ENCODE data around the gene GP2. TPM values are rescaled to one million over a fixed set of nuclear protein-coding genes. Genes with fewer than 3 reads are reported as not detected.

Gene GP2
- total and polyA plus RNA-seq, 3 experiments from 2014 or later = not detected

DNA sequence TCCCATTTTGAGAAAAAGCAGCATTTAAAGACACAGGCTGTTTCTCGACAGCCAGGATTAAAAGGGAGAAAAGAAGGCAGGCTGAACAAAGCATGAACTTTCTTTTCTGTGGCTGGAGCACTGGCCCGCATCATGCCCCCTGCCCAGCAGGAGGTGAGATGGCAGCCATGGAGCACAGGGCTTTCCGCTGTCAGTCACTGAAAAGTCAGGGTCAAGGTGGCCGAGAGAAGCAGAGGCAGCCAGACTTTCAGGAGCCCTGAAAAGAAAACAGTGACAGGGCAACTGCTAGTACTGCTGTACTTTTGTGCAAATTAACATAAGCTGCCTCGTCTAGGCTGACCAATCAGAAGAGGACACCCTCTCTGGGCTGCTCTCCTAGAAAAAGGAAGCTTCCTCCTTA lies 5.8 kb upstream of the GP2 start:
- CTCF ChIA-PET = no interaction called here
- Mint-ChIP-seq H3K9me3 (peaks cover 0 to 4% (median 0%) of the 10 kb centered on the region in 5 donors), H3K36me3 (no peaks in the 10 kb centered on the region), H3K4me3 (no peak overlapping the region), H3K4me1 (no peaks in the 10 kb centered on the region), H3K27ac (no peak overlapping the region), H3K27me3 (peaks cover 0 to 2% of the 10 kb centered on the region in 2 donors)
- Histone ChIP-seq H3K27me3 (ENCODE audit: insufficient read depth, low read length, poor library complexity, severe bottlenecking) (no peaks in the 10 kb centered on the region), H3K4me1 (ENCODE audit: insufficient read depth, low read length) (no peaks in the 10 kb centered on the region), H3K36me3 (ENCODE audit: insufficient read depth, low read length) (no peaks in the 10 kb centered on the region), H3K4me3 (ENCODE audit: low read length) (no peak overlapping the region), H3K27ac (ENCODE audit: low read depth, low read length) (no peak overlapping the region), H3K9me3 (ENCODE audit: low read length) (no peaks in the 10 kb centered on the region)
- POLR2A ChIA-PET = no interaction called here
- DNase-seq = no peak

GRCh38 chr16:20332411-20332810 lies 5.1 kb upstream of the GP2 start:
- Mint-ChIP-seq H3K4me3 (no peak overlapping the region), H3K27ac (no peak overlapping the region), H3K9me3 (peaks cover 0 to 5% (median 0%) of the 10 kb centered on the region in 5 donors), H3K27me3 (no peaks in the 10 kb centered on the region), H3K4me1 (no peaks in the 10 kb centered on the region), H3K36me3 (no peaks in the 10 kb centered on the region)
- Histone ChIP-seq H3K4me1 (ENCODE audit: insufficient read depth, low read length) (no peaks in the 10 kb centered on the region), H3K4me3 (ENCODE audit: low read length) (no peak overlapping the region), H3K27ac (ENCODE audit: low read depth, low read length) (no peak overlapping the region), H3K27me3 (ENCODE audit: insufficient read depth, low read length, poor library complexity, severe bottlenecking) (no peaks in the 10 kb centered on the region), H3K36me3 (ENCODE audit: insufficient read depth, low read length) (no peaks in the 10 kb centered on the region), H3K9me3 (ENCODE audit: low read length) (no peaks in the 10 kb centered on the region)
- ChIA-PET CTCF (no interaction called here), POLR2A (no interaction called here)
- no peak for DNase-seq

- DNase-seq = no peak
- no peaks in the 10 kb centered on the region for H3K36me3 Mint-ChIP-seq
- Histone ChIP-seq H3K27me3 (ENCODE audit: insufficient read depth, low read length, poor library complexity, severe bottlenecking) (no peaks in the 10 kb centered on the region), H3K36me3 (ENCODE audit: insufficient read depth, low read length) (no peaks in the 10 kb centered on the region), H3K4me3 (ENCODE audit: low read length) (no peak overlapping the region), H3K9me3 (ENCODE audit: low read length) (no peaks in the 10 kb centered on the region), H3K27ac (ENCODE audit: low read depth, low read length) (no peak overlapping the region), H3K4me1 (ENCODE audit: insufficient read depth, low read length) (no peaks in the 10 kb centered on the region)
- ChIA-PET POLR2A (no interaction called here), CTCF (no interaction called here)
- peaks cover 0 to 5% (median 0%) of the 10 kb centered on the region in 5 donors for H3K9me3 Mint-ChIP-seq
- H3K27me3 Mint-ChIP-seq = no peaks in the 10 kb centered on the region
- no peak overlapping the region for H3K27ac Mint-ChIP-seq
- no peak overlapping the region for H3K4me3 Mint-ChIP-seq
- H3K4me1 Mint-ChIP-seq = no peaks in the 10 kb centered on the region
Measured at GRCh38 chr16:20331635-20332034, 4.3 kb upstream of the GP2 start.

DNA sequence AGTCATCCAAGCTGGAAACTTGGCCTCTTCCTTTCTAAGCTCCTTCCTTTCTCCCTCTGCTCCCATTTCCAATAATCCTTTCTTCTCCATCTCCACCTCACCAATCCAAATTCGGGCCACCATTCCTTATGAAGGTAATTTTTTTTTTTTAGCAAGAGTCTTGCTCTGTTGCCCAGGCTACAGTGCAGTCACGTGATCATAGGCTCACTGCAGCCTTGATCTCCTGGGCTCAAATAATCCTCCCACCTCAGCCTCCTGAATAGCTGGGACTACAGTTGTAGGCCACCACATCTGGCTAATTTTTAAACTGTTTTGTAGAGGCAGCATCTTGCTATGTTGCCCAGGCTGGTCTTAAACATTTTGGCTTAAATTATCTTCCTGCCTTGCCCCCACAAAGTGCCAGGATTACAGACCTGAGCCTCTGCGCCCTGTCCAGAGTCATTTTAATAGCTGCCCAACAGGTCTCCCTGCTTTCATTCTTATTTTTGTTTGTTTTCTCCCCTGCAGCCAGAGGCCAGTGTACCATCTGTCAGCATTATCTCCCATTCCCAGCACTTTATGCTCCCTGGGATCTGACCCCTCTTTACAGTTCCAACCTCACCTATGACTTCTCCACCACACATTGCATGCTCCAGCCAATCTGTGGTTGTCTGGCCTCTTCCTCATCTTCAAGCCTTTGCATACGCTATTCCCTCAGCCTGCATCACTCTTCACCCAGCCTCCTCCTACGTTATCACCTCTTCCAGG lies 2.3 kb upstream of the GP2 start:
- Histone ChIP-seq H3K4me1 (ENCODE audit: insufficient read depth, low read length) (no peaks in the 10 kb centered on the region), H3K27me3 (ENCODE audit: insufficient read depth, low read length, poor library complexity, severe bottlenecking) (no peaks in the 10 kb centered on the region), H3K4me3 (ENCODE audit: low read length) (no peak overlapping the region), H3K27ac (ENCODE audit: low read depth, low read length) (no peak overlapping the region), H3K36me3 (ENCODE audit: insufficient read depth, low read length) (no peaks in the 10 kb centered on the region), H3K9me3 (ENCODE audit: low read length) (no peaks in the 10 kb centered on the region)
- H3K4me3 Mint-ChIP-seq = no peak overlapping the region
- peaks cover 0 to 5% (median 2%) of the 10 kb centered on the region in 5 donors for H3K9me3 Mint-ChIP-seq
- ChIA-PET CTCF (no interaction called here), POLR2A (no interaction called here)
- no peaks in the 10 kb centered on the region for H3K36me3 Mint-ChIP-seq
- H3K27me3 Mint-ChIP-seq = peaks cover 0 to 3% of the 10 kb centered on the region in 2 donors
- DNase-seq = no peak
- H3K27ac Mint-ChIP-seq = no peak overlapping the region
- no peaks in the 10 kb centered on the region for H3K4me1 Mint-ChIP-seq

- ChIA-PET CTCF (no interaction called here), POLR2A (no interaction called here)
- Histone ChIP-seq H3K4me1 (ENCODE audit: insufficient read depth, low read length) (no peaks in the 10 kb centered on the region), H3K4me3 (ENCODE audit: low read length) (no peak overlapping the region), H3K27me3 (ENCODE audit: insufficient read depth, low read length, poor library complexity, severe bottlenecking) (no peaks in the 10 kb centered on the region), H3K9me3 (ENCODE audit: low read length) (no peaks in the 10 kb centered on the region), H3K36me3 (ENCODE audit: insufficient read depth, low read length) (no peaks in the 10 kb centered on the region), H3K27ac (ENCODE audit: low read depth, low read length) (no peak overlapping the region)
- H3K27me3 Mint-ChIP-seq = peaks cover 0 to 6% of the 10 kb centered on the region in 2 donors
- H3K27ac Mint-ChIP-seq = peak overlapping the region in 1 of 8 donors; percentile 32
- no peak for DNase-seq
- no peaks in the 10 kb centered on the region for H3K4me1 Mint-ChIP-seq
- H3K4me3 Mint-ChIP-seq = no peak overlapping the region
- H3K9me3 Mint-ChIP-seq = peaks cover 0 to 5% (median 2%) of the 10 kb centered on the region in 5 donors
- no peaks in the 10 kb centered on the region for H3K36me3 Mint-ChIP-seq
Measured at GRCh38 chr16:20326321-20326720, 992 bp downstream of the GP2 start.

DNA sequence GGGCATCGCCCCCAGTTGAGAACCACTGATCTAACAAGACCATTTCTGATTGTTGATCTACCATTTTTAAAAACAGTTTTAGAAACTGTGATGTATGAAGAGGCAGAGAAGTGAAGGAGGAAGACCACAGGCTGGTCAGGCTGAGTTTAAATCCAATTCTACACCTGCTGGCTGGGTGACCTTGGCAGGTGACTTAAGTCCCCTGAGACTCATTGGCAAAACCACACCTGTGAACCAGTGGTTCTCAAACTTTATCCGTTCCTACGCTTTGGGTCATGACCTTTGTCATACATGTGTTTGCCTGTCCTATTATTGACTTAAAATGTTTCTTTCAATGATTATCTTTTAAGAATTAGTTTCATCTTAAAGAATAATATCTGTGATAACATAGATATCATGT lies 2.3 kb downstream of the GP2 start:
- ChIA-PET CTCF (no interaction called here), POLR2A (no interaction called here)
- Histone ChIP-seq H3K9me3 (ENCODE audit: low read length) (no peaks in the 10 kb centered on the region), H3K4me1 (ENCODE audit: insufficient read depth, low read length) (no peaks in the 10 kb centered on the region), H3K36me3 (ENCODE audit: insufficient read depth, low read length) (no peaks in the 10 kb centered on the region), H3K4me3 (ENCODE audit: low read length) (no peak overlapping the region), H3K27ac (ENCODE audit: low read depth, low read length) (no peak overlapping the region), H3K27me3 (ENCODE audit: insufficient read depth, low read length, poor library complexity, severe bottlenecking) (no peaks in the 10 kb centered on the region)
- DNase-seq = no peak
- peaks cover 0 to 5% (median 2%) of the 10 kb centered on the region in 5 donors for H3K9me3 Mint-ChIP-seq
- H3K4me3 Mint-ChIP-seq = no peak overlapping the region
- H3K27me3 Mint-ChIP-seq = peaks cover 0 to 6% of the 10 kb centered on the region in 2 donors
- H3K36me3 Mint-ChIP-seq = no peaks in the 10 kb centered on the region
- H3K27ac Mint-ChIP-seq = no peak overlapping the region
- no peaks in the 10 kb centered on the region for H3K4me1 Mint-ChIP-seq

- Histone ChIP-seq H3K27ac (ENCODE audit: low read depth, low read length) (no peak overlapping the region), H3K27me3 (ENCODE audit: insufficient read depth, low read length, poor library complexity, severe bottlenecking) (no peaks in the 10 kb centered on the region), H3K9me3 (ENCODE audit: low read length) (no peaks in the 10 kb centered on the region), H3K4me3 (ENCODE audit: low read length) (no peak overlapping the region), H3K4me1 (ENCODE audit: insufficient read depth, low read length) (no peaks in the 10 kb centered on the region), H3K36me3 (ENCODE audit: insufficient read depth, low read length) (no peaks in the 10 kb centered on the region)
- ChIA-PET CTCF (no interaction called here), POLR2A (no interaction called here)
- peaks cover 3 to 6% of the 10 kb centered on the region in 2 donors for H3K27me3 Mint-ChIP-seq
- H3K36me3 Mint-ChIP-seq = no peaks in the 10 kb centered on the region
- H3K4me3 Mint-ChIP-seq = no peak overlapping the region
- no peaks in the 10 kb centered on the region for H3K4me1 Mint-ChIP-seq
- H3K9me3 Mint-ChIP-seq = peaks cover 0 to 5% (median 2%) of the 10 kb centered on the region in 5 donors
- H3K27ac Mint-ChIP-seq = no peak overlapping the region
- DNase-seq = no peak
Measured at GRCh38 chr16:20323591-20324117, 3.7 kb downstream of the GP2 start.

- Mint-ChIP-seq H3K4me1 (no peaks in the 10 kb centered on the region), H3K27me3 (peaks cover 3 to 6% of the 10 kb centered on the region in 2 donors), H3K4me3 (no peak overlapping the region), H3K27ac (no peak overlapping the region), H3K36me3 (no peaks in the 10 kb centered on the region), H3K9me3 (peaks cover 0 to 2% (median 2%) of the 10 kb centered on the region in 5 donors)
- Histone ChIP-seq H3K36me3 (ENCODE audit: insufficient read depth, low read length) (no peaks in the 10 kb centered on the region), H3K27ac (ENCODE audit: low read depth, low read length) (no peak overlapping the region), H3K27me3 (ENCODE audit: insufficient read depth, low read length, poor library complexity, severe bottlenecking) (no peaks in the 10 kb centered on the region), H3K4me1 (ENCODE audit: insufficient read depth, low read length) (no peaks in the 10 kb centered on the region), H3K4me3 (ENCODE audit: low read length) (no peak overlapping the region), H3K9me3 (ENCODE audit: low read length) (no peaks in the 10 kb centered on the region)
- POLR2A ChIA-PET = no interaction called here
- CTCF ChIA-PET = no interaction called here
- DNase-seq = no peak
Measured at GRCh38 chr16:20322696-20323095, 4.6 kb downstream of the GP2 start.
